K562 (cell line): ENCODE data around the gene DOCK4. TPM values are rescaled to one million over a fixed set of nuclear protein-coding genes. Genes with fewer than 3 reads are reported as not detected.

Experiments
- ATAC-seq: fragments of 200-7000 bp; cut with Tn5 transposase; 3 replicates; pipeline ENCODE4 v1.9.1; 2020; ENCODE audit warnings: moderate library complexity
- BruUV-seq: library from RNA; stranded (reverse); fragments of 400-500 nt; replicated peaks from 2 replicates; lab custom pipeline; 2021; lab: Mats Ljungman, UMichigan
- CTCF ChIA-PET: fragments of 300-600 bp; formaldehyde crosslinking; extraction: SDS; loops from one replicate; lab custom pipeline; 2021; ENCODE audit warnings: low intra/inter-chr PET ratio; lab: Yijun Ruan, JAX
- POLR2A ChIA-PET: fragments of 300-600, 350-650 bp; sonication (Branson Sonifier 250); formaldehyde crosslinking; extraction: SDS; loops from one replicate; lab custom pipeline; 2021; ENCODE audit warnings: antibody characterized with exemption, inconsistent platforms; lab: Yijun Ruan, JAX
- DNase-seq, 4 experiments: peaks; one replicate each; pipeline versions ENCODE4 v3.0.0 to v3.0.0-alpha.2; 2011 to 2018; ENCODE audit warnings: low spot score in 3 of 4, mixed read lengths in 3 of 4; ENCODE audit errors: extremely low read depth in 1 of 4
- FAIRE-seq: peaks from 2 replicates; lab custom pipeline; 2011; peaks lifted over from hg19 to GRCh38; lab: Jason Lieb, UNC
- H2AFZ ChIP-seq: 2 replicates; pipeline ENCODE4 v1.6.0; 2011; ENCODE audit warnings: low read depth, low read length, control low read depth, inconsistent platforms
- H3K27ac ChIP-seq: fragments of 200-600 bp; 3 replicates; pipeline ENCODE4 v1.8.0; 2011; ENCODE audit warnings: low read depth, mild to moderate bottlenecking, control low read depth, inconsistent platforms, low read length, moderate library complexity, mixed read lengths; ENCODE audit errors: extremely low read depth
- H3K27me3 ChIP-seq, 2 experiments: fragments of 300-600 bp in 1 of 2; 2 replicates in 1 of 2; 3 replicates in 1 of 2; pipeline versions ENCODE4 v1.6.0 to v1.8.0; 2011; ENCODE audit warnings: inconsistent platforms in 2 of 2, low read length in 2 of 2, mild to moderate bottlenecking in 1 of 2, mixed read lengths in 1 of 2, moderate library complexity in 1 of 2; ENCODE audit not compliant: control insufficient read depth in 2 of 2, insufficient read depth in 2 of 2
- H3K36me3 ChIP-seq: fragments of 300-600 bp; 3 replicates; pipeline ENCODE4 v1.8.0; 2011; ENCODE audit warnings: mild to moderate bottlenecking, low read length, inconsistent platforms; ENCODE audit not compliant: control insufficient read depth, insufficient read depth
- H3K4me1 ChIP-seq, 2 experiments: fragments of 200-600 bp in 1 of 2; replicated peaks in 1 of 2; 2 replicates in 1 of 2; 3 replicates in 1 of 2; pipeline versions ENCODE4 v1.5.1 to v1.8.0; 2011; ENCODE audit warnings: inconsistent platforms in 2 of 2, low read length in 2 of 2, mild to moderate bottlenecking in 1 of 2, mixed read lengths in 1 of 2, moderate library complexity in 1 of 2; ENCODE audit not compliant: control insufficient read depth in 2 of 2, insufficient read depth in 2 of 2
- H3K4me2 ChIP-seq: 2 replicates; pipeline ENCODE4 v1.6.1; 2011; ENCODE audit warnings: low read length, control low read depth, inconsistent platforms, mixed read lengths; ENCODE audit not compliant: insufficient read depth
- H3K4me3 ChIP-seq: fragments of 200-600 bp; sonication (generic), shearing (Covaris generic); 2 replicates; pipeline ENCODE4 v1.5.1; 2016; ENCODE audit warnings: control low read depth, inconsistent platforms
- H3K79me2 ChIP-seq: fragments of 200-600 bp; 3 replicates; pipeline ENCODE4 v1.8.0; 2011; ENCODE audit warnings: low read length, inconsistent platforms; ENCODE audit not compliant: control insufficient read depth, insufficient read depth
- H3K9ac ChIP-seq, 2 experiments: 2 replicates each; pipeline versions ENCODE4 v1.6.0 to v1.6.1; 2011; ENCODE audit warnings: low read depth in 2 of 2, low read length in 2 of 2, control low read depth in 1 of 2, inconsistent platforms in 1 of 2, mild to moderate bottlenecking in 1 of 2, mixed read lengths in 1 of 2; ENCODE audit not compliant: insufficient read depth in 1 of 2
- H3K9me1 ChIP-seq: one replicate; pipeline ENCODE4 v1.6.0; 2011; ENCODE audit warnings: inconsistent platforms, mild to moderate bottlenecking, low read length, moderate library complexity; ENCODE audit not compliant: control insufficient read depth, insufficient read depth
- H3K9me3 ChIP-seq: replicated peaks from 2 replicates; pipeline ENCODE4 v1.5.1; 2011; ENCODE audit warnings: low read depth, low read length, inconsistent platforms; ENCODE audit not compliant: control insufficient read depth, insufficient read depth
- H4K20me1 ChIP-seq: replicated peaks from 2 replicates; pipeline ENCODE4 v1.6.1; 2011; ENCODE audit warnings: low read length, inconsistent platforms, mixed read lengths; ENCODE audit not compliant: control insufficient read depth, insufficient read depth
- ASH1L ChIP-seq: fragments of 450-650 bp; IDR thresholded peaks from 2 replicates; pipeline ENCODE4 v1.6.1; 2018; ENCODE audit warnings: borderline replicate concordance, mild to moderate bottlenecking, low read depth; ENCODE audit not compliant: partially characterized antibody
- BACH1 ChIP-seq: fragments of 200-800 bp; sonication (Bioruptor generic); IDR thresholded peaks from 2 replicates; pipeline ENCODE4 v1.6.1; 2016; ENCODE audit warnings: missing genetic modification characterization, missing compliant biosample characterization
- GATA2 ChIP-seq: sonication (generic); formaldehyde crosslinking; IDR thresholded peaks from 2 replicates; pipeline ENCODE4 v1.4.0; 2020; ENCODE audit warnings: mild to moderate bottlenecking, missing genetic modification reagents
- HDGF ChIP-seq: fragments of 450-650 bp; IDR thresholded peaks from 2 replicates; pipeline ENCODE4 v1.6.1; 2016
- L3MBTL2 ChIP-seq: fragments of 450-650 bp; IDR thresholded peaks from 2 replicates; pipeline ENCODE4 v1.6.1; 2016; ENCODE audit warnings: mild to moderate bottlenecking, moderate library complexity
- MNT ChIP-seq, 2 experiments: fragments of 450-650 bp; conservative IDR thresholded peaks; 2 replicates each; pipeline ENCODE4 v1.6.1; 2017; ENCODE audit warnings: mild to moderate bottlenecking in 2 of 2, moderate library complexity in 2 of 2
- NFE2 ChIP-seq: IDR thresholded peaks from 2 replicates; pipeline ENCODE4 v1.6.1; 2014; ENCODE audit warnings: antibody characterized with exemption, low read depth
- NFYB ChIP-seq: IDR thresholded peaks from 2 replicates; pipeline ENCODE4 v1.6.1; 2011; ENCODE audit warnings: mild to moderate bottlenecking, moderate library complexity; ENCODE audit not compliant: insufficient read length; ENCODE audit errors: extremely low read depth
- NR4A1 ChIP-seq, 2 experiments: fragments of 250-450 bp in 1 of 2; fragments of 450-650 bp in 1 of 2; sonication (Bioruptor Pico) in 1 of 2; IDR thresholded peaks; 2 replicates each; pipeline versions ENCODE4 v1.4.0 to v1.6.1; 2016 to 2020; ENCODE audit warnings: mild to moderate bottlenecking in 2 of 2, missing compliant biosample characterization in 1 of 2, missing genetic modification characterization in 1 of 2, moderate library complexity in 1 of 2
- PREB ChIP-seq: sonication (generic); formaldehyde crosslinking; IDR thresholded peaks from 2 replicates; pipeline ENCODE4 v1.8.1; 2023; ENCODE audit warnings: mild to moderate bottlenecking, missing genetic modification reagents
- SETDB1 ChIP-seq: IDR thresholded peaks from one replicate; pipeline ENCODE4 v1.6.1; 2012; ENCODE audit warnings: low read length, control low read depth, inconsistent platforms
- SMAD4 ChIP-seq: fragments of 250-450 bp; sonication (Bioruptor Pico); conservative IDR thresholded peaks from 2 replicates; pipeline ENCODE4 v1.8.0; 2021; ENCODE audit warnings: inconsistent platforms, mild to moderate bottlenecking, moderate library complexity
- SNRNP70 ChIP-seq: fragments of 200-400 bp; formaldehyde crosslinking; optimal IDR thresholded peaks from 2 replicates; pipeline ENCODE3; 2017; ENCODE audit warnings: low read depth, low read length
- SP1 ChIP-seq: sonication (generic); formaldehyde crosslinking; IDR thresholded peaks from 2 replicates; pipeline ENCODE4 v1.8.1; 2022; ENCODE audit warnings: mild to moderate bottlenecking, missing genetic modification reagents
- TFAM ChIP-seq: fragments of 250-450 bp; sonication (Bioruptor Pico); conservative IDR thresholded peaks from 2 replicates; pipeline ENCODE4 v1.5.0; 2021; ENCODE audit warnings: mild to moderate bottlenecking, moderate library complexity
- ZNF696 ChIP-seq: fragments of 250-450 bp; sonication (Bioruptor Pico); conservative IDR thresholded peaks from 2 replicates; pipeline ENCODE4 v1.4.0; 2020; ENCODE audit warnings: mild to moderate bottlenecking, moderate library complexity
- WGBS: fragments of 100-300 bp; shearing (Covaris generic); methylation state at CpG from one replicate; pipeline ENCODE4 v1.1.6; 2016; ENCODE audit warnings: low coverage, mixed read lengths; ENCODE audit not compliant: insufficient coverage; ENCODE audit errors: missing lambda C conversion rate; 5-methylcytosine and 5-hydroxymethylcytosine counted together
- in situ Hi-C: fragments of 300-500 bp; cut with MboI; formaldehyde crosslinking; loops from 4 replicates; pipeline ENCODE4 v1.15.0; 2018; ENCODE audit warnings: inconsistent platforms, mixed read lengths
- intact Hi-C: fragments of 100-400 bp; cut with micrococcal nuclease; formaldehyde crosslinking; loops from 2 replicates; pipeline ENCODE4 v1.14.2; 2022
- polyA plus RNA-seq, 8 experiments: library from polyadenylated mRNA; depleted of rRNA in 4 of 8; stranded (reverse) in 5 of 8; unstranded in 3 of 8; fragments of >200 nt; fragmentation: Nextera tagmentation in 2 of 8; fragmentation: Illumina TruSeq in 1 of 8; extraction: Ambion mirVana in 2 of 8; extraction: Trizol in 1 of 8; gene quantifications; 2 replicates each; pipeline versions ENCODE4 v1.2.1 to v1.2.3, GENCODE V29; 2011 to 2014; ENCODE audit warnings: inconsistent platforms in 1 of 8, missing spikeins in 1 of 8
- total RNA-seq, 7 experiments: library from RNA; depleted of rRNA in 6 of 7; stranded (reverse); fragments of >200 nt in 6 of 7; fragmentation: Illumina TruSeq in 2 of 7; extraction: Trizol in 2 of 7; gene quantifications; 2 replicates each; pipeline versions ENCODE4 v1.2.1 to v1.2.3, GENCODE V29; 2011 to 2021; ENCODE audit warnings: low replicate concordance in 1 of 7

DOCK4 gene
- total and polyA plus RNA-seq, 9 of the 15 experiments (the other 6 are each of a cell fraction or from before 2014, with no cell fraction given): 0.42 to 5.7 (median 2.3) TPM

GRCh38 chr7:112086496-112087254, 119.5 kb downstream of the DOCK4 start:
- CTCF ChIA-PET: no interaction called here
- Histone ChIP-seq H2AFZ (no peak overlapping the region), H3K9me1 (no peaks in the 10 kb centered on the region), H3K4me1 (no peaks in the 10 kb centered on the region), H3K36me3 (no peaks in the 10 kb centered on the region), H3K9me3 (no peaks in the 10 kb centered on the region), H4K20me1 (no peaks in the 10 kb centered on the region), H3K9ac (no peak overlapping the region), H3K4me3 (no peak overlapping the region), H3K79me2 (no peaks in the 10 kb centered on the region), H3K27me3 (no peaks in the 10 kb centered on the region; a peak in 1 of 5 replicates)
- ATAC-seq: no peak
- DNase-seq: no peak
- intact Hi-C loops: no loop called here
- BruUV-seq: no TSS peak
- no peak for TF ChIP-seq MNT (conservative IDR thresholded peaks at IDR 0.05)
- no peak for TF ChIP-seq TFAM (CRISPR knock-in tag)
- TF ChIP-seq NFE2: no peak
- no peak for TF ChIP-seq NFYB
- no peak for TF ChIP-seq NR4A1 (CRISPR knock-in tag; IDR thresholded peaks at IDR 0.05)
- no peak for TF ChIP-seq NR4A1 (tag; IDR thresholded peaks at IDR 0.05)
- TF ChIP-seq L3MBTL2: no peak
- TF ChIP-seq SETDB1: no peak
- TF ChIP-seq SNRNP70: no peak
- no peak for TF ChIP-seq GATA2 (CRISPR knock-in tag)
- no peak for TF ChIP-seq HDGF
- TF ChIP-seq SP1 (CRISPR knock-in tag): no peak
- TF ChIP-seq SMAD4 (CRISPR knock-in tag): no peak
- TF ChIP-seq ZNF696 (CRISPR knock-in tag): no peak
- no peak for TF ChIP-seq BACH1
- TF ChIP-seq PREB (CRISPR knock-in tag): no peak
- no peak for TF ChIP-seq ASH1L
- TF ChIP-seq, all 486 proteins: peak for 0
- Histone ChIP-seq H3K4me2 (no peak overlapping the region), H3K27ac (no peak overlapping the region)
- 0% methylated on average over 3 of the region's 3 CpGs for WGBS
- POLR2A ChIA-PET: interaction anchor here (0.7 kb wide), 2 partner anchors 128 to 571 kb away, joined by 3 read pairs; no protein-coding TSS in a partner anchor
- in situ Hi-C loops: no loop called here
- FAIRE-seq: no peak
